ENCODE data around the gene CCDC167. TPM values are rescaled to one million over a fixed set of nuclear protein-coding genes. Genes with fewer than 3 reads are reported as not detected.

Gene CCDC167
- polyA plus RNA-seq, 4 donors, result 24.4 to 26.1 (median 25.4) TPM

DNA sequence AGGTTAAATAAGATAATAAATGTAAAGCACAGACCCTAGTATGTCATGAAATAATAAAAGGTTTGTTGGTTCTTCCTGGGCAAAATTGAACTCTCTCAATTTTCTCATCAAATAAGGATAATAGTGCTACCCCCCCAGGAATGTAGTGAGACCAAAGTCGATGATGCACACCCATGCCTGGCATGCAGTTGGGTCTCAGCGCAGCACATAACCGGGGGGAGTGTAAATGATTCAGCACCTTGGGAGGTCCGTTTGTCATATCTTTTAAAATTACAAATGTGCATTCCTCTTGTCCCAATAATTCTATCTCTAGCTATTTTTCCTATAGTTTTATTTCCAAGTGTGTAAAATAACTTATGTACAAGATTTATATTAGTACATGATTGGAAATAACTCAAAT is 31.3 kb upstream of the CCDC167 start:
- DNase-seq (ENCODE audit: low read depth in 4 of 4, low spot score in 3 of 4), result no peak

DNA sequence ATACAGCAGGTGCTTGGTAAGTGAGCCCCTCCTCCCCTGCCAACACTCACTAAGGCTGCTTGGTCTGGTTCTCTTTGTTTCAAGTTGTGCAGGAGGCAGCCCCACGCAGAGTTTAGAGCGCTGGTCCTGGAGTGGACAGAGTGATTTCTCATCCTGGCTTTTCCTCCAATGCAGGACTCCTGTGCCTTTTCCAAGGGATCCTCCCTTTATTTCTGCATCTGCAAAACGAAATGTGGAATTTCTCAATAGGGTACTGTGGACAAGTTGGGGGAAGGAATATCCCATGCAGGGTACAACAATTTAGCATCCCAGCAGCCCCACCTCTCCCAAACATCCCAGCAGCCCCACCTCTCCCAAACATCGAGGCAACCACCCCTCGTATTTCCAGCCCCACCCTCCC is 30.6 kb upstream of the CCDC167 start:
- no peak for DNase-seq (ENCODE audit: low read depth in 4 of 4, low spot score in 3 of 4)

- no peak for DNase-seq (ENCODE audit: low read depth in 4 of 4, low spot score in 3 of 4)
Measured at GRCh38 chr6:37528541-37528940, 28.8 kb upstream of the CCDC167 start.

GRCh38 chr6:37525460-37526357 is 26.0 kb upstream of the CCDC167 start:
- DNase-seq (ENCODE audit: low read depth in 4 of 4, low spot score in 3 of 4), result no peak

- DNase-seq (ENCODE audit: low read depth in 4 of 4, low spot score in 3 of 4), result no peak
Measured at GRCh38 chr6:37524970-37525318, 25.3 kb upstream of the CCDC167 start.

DNA sequence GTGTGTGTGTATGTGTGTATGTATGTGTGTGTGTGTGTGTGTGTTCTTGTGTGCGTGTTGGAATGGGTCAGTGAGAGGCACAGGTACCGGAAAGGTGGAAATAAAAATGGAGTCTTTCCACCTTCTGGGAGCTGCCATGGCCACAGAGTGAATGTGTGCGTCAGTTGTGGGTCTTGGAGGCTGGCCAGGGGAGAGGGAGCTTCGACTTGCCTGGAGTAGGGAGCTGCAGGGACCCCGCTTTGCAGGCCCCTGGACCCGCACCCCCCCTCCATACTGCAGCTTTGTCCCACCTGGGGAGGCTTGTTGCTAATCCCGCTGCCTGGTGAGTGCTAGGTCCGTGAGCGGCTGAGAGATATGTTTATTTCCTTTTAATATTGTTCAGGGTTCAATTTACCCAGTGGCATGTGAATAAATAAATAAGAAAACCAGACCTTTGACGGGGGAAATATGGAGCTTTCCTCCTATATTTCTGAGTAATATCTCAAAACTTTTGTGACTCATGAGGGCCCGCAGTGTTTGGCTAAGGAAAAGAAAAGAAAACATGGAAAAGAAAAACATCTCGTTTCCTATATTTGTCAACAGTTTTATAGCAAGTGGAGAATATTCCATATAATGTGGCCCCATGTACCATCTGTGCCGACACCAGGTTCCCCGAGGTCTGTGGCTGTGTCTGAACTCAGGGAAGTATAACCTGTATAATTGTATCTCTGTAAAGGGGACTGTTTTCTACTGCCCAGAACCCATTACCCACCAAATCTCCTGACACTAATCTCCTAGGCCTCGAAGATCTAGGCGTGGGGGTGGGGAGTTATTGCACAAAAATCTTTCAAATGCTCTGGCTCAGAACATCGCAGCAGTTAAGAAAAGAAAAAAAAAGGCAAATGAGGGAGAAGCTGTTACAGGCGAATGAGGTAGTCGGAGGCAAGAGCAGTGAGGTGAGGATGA is 24.6 kb upstream of the CCDC167 start:
- no peak for DNase-seq (ENCODE audit: low read depth in 4 of 4, low spot score in 3 of 4)

DNA sequence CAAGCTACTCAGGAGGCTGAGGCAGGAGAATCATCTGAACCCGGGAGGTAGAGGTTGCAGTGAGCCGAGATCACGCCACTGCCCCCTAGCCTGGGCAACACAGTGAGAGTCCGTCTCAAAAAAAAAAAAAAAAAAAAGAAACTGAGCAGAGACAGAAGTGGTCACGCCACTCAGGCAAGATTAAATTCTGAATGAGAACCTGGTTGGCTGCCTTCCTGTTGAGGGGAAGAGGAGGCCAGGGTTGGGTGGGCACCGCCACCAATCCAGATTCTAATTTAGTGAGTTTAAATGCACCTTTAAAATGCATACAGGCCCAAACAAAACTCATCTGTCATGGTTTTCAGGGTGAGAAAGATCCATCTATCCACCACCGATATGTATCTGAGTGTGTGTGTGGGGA is 23.7 kb upstream of the CCDC167 start:
- no peak for DNase-seq (ENCODE audit: low read depth in 4 of 4, low spot score in 3 of 4)

- no peak for DNase-seq (ENCODE audit: low read depth in 4 of 4, low spot score in 3 of 4)
Measured at GRCh38 chr6:37522836-37523235, 23.1 kb upstream of the CCDC167 start.

DNA sequence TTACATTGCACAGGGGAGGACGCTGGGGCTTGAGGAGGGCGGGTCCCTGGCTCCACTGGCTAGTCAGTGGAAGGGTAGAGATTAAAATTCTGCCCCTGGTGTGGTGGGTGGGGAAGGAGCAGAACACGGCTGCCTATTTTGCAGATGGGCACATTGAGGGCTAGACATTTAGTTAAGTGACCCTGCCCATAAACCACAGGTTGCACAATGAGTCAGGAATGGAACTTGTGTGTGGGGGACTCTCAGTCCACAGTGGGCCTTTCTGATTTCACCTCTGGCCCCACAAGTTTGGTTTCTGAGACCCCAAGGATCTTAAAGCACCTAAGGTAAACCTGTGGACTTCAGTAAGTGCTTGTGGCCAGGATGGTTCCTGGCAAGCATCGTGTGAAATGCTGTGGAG is 22.0 kb upstream of the CCDC167 start:
- no peak for DNase-seq (ENCODE audit: low read depth in 4 of 4, low spot score in 3 of 4)

DNA sequence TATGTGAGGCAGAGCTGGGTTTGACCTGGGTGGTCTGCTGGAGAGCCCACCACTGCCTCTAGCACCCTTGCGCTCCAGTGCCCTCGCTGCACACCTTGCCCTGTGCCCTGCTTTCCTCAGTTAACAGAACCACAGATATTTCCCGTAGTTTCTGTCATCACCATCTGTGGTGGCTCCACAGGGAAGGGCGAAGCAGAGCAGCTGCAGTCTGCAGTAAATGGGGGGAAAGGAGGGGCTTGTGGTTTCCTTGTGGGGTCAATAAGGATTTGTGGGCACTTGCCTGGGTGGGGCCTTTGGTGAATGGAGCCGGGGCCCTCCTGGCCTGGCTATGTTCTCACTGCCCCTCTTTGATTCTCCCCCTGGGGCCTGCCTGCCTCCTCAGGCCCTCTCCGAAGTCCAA is 21.2 kb upstream of the CCDC167 start:
- DNase-seq (ENCODE audit: low read depth in 4 of 4, low spot score in 3 of 4), result no peak

DNA sequence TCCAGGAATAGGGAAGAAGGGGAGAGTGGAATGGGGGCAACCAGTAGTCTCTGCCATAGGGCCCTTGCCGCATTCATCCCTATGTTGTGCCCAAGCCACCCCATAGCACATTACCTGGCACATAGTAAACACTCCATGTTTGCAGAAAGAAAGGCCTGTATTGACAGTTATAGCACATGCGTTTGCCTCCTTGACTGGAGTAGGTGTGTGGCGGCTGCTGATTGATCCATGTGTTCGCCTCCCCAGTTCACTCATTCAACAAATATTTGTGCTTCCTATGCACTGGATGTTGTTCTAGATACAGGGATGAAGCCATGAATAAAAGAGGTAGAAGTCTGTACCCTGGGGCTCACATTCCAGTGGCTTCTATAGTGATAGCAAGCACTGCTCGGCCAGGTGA is 19.8 kb upstream of the CCDC167 start:
- DNase-seq (ENCODE audit: low read depth in 4 of 4, low spot score in 3 of 4), result no peak

DNA sequence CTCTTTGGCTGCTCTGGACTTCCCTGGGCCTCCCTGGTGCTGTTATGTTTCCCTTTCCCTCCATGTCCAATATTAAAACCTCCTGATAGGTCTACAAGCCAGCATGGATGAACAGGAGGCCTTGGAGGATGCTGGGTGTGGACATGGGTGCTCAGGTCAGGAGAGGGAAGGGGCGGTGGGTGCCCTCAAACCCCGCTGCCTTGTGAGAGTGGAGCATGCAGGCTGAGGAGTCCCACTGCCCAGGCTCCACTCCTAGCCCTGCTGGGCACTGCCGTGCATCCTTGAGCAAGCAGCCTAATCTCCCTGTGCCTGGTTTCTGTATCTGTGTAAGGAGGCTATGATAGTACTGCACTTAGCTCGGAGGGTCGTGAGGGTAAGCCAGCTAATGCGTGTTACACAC is 18.4 kb upstream of the CCDC167 start:
- DNase-seq (ENCODE audit: low read depth in 4 of 4, low spot score in 3 of 4), result no peak

DNA sequence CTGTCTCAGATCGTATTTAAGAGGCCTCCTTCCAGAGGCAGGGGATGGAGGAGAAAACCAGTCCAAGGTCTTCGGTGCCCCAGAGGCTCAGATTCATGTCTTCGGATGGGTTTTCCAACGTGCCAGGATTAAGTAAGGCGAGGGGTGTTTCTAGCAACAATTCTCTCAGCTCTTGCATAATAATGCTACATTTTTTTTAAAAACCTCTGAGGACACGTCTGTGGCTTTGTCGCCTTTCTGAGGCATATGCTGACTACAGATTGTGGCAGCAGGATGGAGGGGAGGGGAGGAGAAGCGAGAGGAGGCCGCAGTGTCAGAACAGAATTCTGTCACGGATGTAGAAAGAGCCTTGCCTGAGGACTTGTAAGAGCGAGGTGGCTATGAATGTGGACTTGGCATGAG is 17.7 kb upstream of the CCDC167 start:
- no peak for DNase-seq (ENCODE audit: low read depth in 4 of 4, low spot score in 3 of 4)

DNA sequence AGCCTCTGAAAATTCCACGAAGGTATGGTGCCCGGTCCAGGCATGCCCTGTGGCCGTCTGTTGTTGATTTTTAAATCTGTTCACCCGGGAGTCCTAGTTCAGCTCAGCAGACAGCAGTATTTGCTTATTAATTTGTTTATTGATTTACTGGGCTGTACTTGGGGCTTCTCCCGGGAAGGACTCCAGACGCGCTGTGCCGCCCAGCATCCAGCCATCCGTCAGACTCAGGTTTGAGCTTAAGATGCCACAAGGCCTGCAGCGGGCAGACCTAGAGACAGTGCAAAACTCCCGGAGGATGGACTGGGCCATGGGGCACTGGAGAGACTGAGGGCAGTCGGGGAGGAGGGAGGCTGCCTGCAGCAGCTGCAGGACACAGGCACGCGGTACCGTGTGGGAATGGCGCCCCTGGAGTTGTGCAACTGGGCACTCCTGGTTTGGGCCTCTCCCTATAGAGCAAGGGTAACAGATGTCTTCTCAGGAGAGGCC is 17.3 kb upstream of the CCDC167 start:
- no peak for DNase-seq (ENCODE audit: low read depth in 4 of 4, low spot score in 3 of 4)

DNA sequence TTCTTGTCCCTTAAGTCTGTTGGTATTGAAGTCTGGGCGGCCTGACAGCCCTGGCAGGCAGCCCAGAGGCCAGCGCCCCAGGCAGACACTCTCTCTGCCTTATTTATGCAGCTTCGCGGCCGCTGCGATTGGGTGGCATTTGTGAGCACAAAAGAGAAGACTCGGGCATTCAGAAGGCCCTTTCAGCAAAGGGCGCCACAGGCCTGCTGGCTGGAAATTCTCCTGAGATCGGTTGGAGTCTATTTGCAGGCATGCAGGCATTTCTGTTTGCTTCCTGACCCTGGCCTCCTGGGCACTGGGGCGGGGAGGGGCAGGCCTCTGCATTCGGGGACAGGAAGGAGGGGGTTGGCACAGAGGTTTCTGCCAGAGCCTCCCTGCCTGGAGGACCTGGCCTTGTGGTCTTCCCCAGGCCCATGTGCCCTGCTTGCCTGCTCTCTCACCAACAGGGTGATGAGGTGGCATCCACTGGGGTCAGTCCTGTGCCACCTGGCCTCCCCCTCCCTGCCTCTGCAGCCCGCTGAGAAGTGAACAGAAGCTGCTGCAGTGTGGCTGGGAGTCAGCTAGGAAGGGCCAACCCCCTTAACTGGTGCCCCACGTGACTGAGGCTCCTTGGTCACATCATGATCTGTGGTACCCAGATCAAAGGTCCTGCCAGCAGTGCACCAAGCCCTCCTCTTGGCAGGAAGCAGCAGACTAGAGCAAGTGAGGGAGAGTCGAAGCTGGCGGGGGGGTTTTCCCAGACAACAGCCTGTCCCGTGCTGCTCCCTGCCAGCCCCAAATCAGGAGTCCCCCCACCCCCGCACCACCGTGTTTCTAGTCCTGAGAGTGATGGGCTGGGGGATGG is 16.6 kb upstream of the CCDC167 start:
- no peak for DNase-seq (ENCODE audit: low read depth in 4 of 4, low spot score in 3 of 4)

- DNase-seq (ENCODE audit: low read depth in 4 of 4, low spot score in 3 of 4), result no peak
Measured at GRCh38 chr6:37515712-37516075, 16.0 kb upstream of the CCDC167 start.

DNA sequence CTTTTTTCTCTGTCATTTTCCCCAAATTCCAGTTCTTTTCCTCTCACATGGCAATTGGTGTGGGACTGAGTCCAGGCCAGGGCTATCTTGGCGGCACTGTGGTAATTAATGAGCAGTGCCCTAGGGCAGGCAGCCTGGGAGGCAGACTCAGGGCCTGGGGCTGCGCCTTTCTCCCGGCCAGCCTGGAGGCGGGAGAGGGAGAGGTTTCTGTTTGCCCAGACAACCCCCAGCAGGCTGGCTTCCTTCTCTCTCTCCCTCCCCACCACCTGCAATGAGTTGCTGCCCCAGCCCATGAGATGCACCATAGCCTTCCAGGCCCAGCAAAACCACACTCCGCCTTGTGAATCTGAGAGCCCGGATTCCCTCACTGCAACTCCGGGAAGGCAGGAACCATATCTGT is 15.1 kb upstream of the CCDC167 start:
- DNase-seq (ENCODE audit: low read depth in 4 of 4, low spot score in 3 of 4), result no peak

DNA sequence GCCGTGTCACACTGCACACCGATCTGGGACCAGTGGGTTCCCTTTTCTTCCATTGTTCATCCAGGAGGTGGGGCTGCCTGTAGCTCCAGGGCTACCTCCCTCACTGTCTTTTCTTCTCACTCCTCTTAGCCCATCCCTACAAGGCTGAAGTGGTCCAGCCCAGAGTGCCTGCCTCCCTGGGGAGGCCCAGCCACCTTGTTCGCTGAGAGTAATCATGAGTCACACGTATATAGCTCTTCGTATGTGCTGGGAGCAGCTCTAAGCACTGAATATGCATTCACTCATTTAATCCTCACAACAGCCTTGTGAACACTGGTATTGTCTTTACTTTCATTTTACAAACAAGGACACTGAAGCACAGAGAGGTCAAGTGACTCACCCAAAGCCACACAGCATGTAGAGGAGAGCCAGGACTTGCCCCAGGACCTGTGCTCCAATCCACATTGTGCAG is 14.7 kb upstream of the CCDC167 start:
- DNase-seq (ENCODE audit: low read depth in 4 of 4, low spot score in 3 of 4), result no peak

DNA sequence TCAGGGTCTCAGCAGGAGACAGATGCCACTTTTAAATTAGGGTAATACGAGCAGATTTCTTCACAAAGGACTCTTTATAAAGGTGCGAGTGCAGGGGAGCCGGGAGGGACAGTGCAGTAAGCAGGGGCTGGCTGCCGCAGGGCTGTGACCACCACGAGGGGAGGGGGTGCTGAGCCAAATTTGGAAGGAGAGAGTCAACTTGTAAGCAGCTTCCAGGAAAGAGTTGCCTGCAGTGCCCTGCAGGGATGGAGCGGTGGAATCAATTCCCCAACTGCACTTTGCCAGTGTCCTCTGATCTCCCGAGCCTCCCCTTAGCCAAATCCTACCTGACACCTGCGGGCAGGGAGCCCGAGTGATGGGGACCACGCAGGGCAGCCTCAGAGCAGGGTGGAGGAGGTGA is 13.9 kb upstream of the CCDC167 start:
- DNase-seq (ENCODE audit: low read depth in 4 of 4, low spot score in 3 of 4), result no peak

DNA sequence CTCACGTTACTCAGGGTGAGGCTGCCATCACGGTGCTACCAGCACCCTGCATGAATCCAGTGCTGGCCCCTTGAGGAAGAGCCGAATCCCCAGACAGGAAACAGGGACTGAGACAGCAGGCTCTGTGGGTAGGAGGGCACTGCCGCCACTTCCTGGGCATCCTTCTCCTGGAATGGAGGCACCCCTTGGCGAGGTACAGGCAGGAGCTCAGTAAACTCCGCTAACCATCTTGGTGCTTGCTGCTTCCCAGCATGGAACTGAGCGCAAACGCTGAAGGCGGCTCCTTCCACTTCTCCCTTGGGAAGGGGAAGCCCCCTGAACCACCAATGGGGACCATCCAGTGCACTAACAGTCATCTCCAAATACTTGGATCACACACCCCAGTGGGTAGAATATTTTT is 13.5 kb upstream of the CCDC167 start:
- no peak for DNase-seq (ENCODE audit: low read depth in 4 of 4, low spot score in 3 of 4)

Measured in left renal pelvis (tissue), 4 donors.